T follicular helper cell (primary cell): ENCODE data around the gene ELMO1.

Experiments used
- DNase-seq: peaks from one replicate; pipeline ENCODE4 v3.0.0-alpha.2; 2020; ENCODE audit warnings: low read depth

The ELMO1 gene

GRCh38 chr7:37430640-37431039 is 18.0 kb downstream of the ELMO1 start:
- no peak for DNase-seq

GRCh38 chr7:37430171-37430570 is 18.5 kb downstream of the ELMO1 start:
- DNase-seq = no peak

- no peak for DNase-seq
Measured at GRCh38 chr7:37429435-37429791, 19.3 kb downstream of the ELMO1 start.

GRCh38 chr7:37428681-37429434 is 19.8 kb downstream of the ELMO1 start:
- no peak for DNase-seq

- no peak for DNase-seq
Measured at GRCh38 chr7:37427276-37427940, 21.3 kb downstream of the ELMO1 start.

GRCh38 chr7:37425498-37425897 is 23.2 kb downstream of the ELMO1 start:
- no peak for DNase-seq

- DNase-seq = no peak
Measured at GRCh38 chr7:37424995-37425394, 23.7 kb downstream of the ELMO1 start.

GRCh38 chr7:37424521-37424920 is 24.1 kb downstream of the ELMO1 start:
- DNase-seq = no peak

GRCh38 chr7:37421861-37422500 is 26.7 kb downstream of the ELMO1 start:
- DNase-seq = no peak

- no peak for DNase-seq
Measured at GRCh38 chr7:37420946-37421695, 27.5 kb downstream of the ELMO1 start.

GRCh38 chr7:37419496-37419895 is 29.2 kb downstream of the ELMO1 start:
- no peak for DNase-seq

- no peak for DNase-seq
Measured at GRCh38 chr7:37418381-37418780, 30.3 kb downstream of the ELMO1 start.

GRCh38 chr7:37417107-37417474 is 31.6 kb downstream of the ELMO1 start:
- DNase-seq = no peak

GRCh38 chr7:37416378-37417106 is 32.1 kb downstream of the ELMO1 start:
- no peak for DNase-seq

GRCh38 chr7:37415629-37416028 is 33.0 kb downstream of the ELMO1 start:
- DNase-seq = no peak

GRCh38 chr7:37414352-37414983 is 34.2 kb downstream of the ELMO1 start:
- DNase-seq = no peak

GRCh38 chr7:37411444-37412034 is 37.1 kb downstream of the ELMO1 start:
- no peak for DNase-seq

GRCh38 chr7:37410305-37411229 is 38.1 kb downstream of the ELMO1 start:
- DNase-seq = no peak

GRCh38 chr7:37409461-37409860 is 39.2 kb downstream of the ELMO1 start:
- DNase-seq = no peak
